ENCODE results near the gene RNF144A.

RNF144A gene

GRCh38 chr2:7070483-7070882 is 153.3 kb downstream of the RNF144A start:
- in situ Hi-C loops (cut with MboI; ENCODE audit: low sequenced_read_pairs): no loop called here

GRCh38 chr2:7071154-7071553 is 153.9 kb downstream of the RNF144A start:
- in situ Hi-C loops (cut with MboI; ENCODE audit: low sequenced_read_pairs): no loop called here

- in situ Hi-C loops (cut with MboI; ENCODE audit: low sequenced_read_pairs): no loop called here
Measured at GRCh38 chr2:7071916-7072556, 154.8 kb downstream of the RNF144A start.

GRCh38 chr2:7073901-7074300 is 156.7 kb downstream of the RNF144A start:
- in situ Hi-C loops (cut with MboI; ENCODE audit: low sequenced_read_pairs): no loop called here

GRCh38 chr2:7075834-7076233 is 158.6 kb downstream of the RNF144A start:
- in situ Hi-C loops (cut with MboI; ENCODE audit: low sequenced_read_pairs): no loop called here

- in situ Hi-C loops (cut with MboI; ENCODE audit: low sequenced_read_pairs): no loop called here
Measured at GRCh38 chr2:7077660-7078267, 160.6 kb downstream of the RNF144A start.

- in situ Hi-C loops (cut with MboI; ENCODE audit: low sequenced_read_pairs): no loop called here
Measured at GRCh38 chr2:7083580-7084509, 166.6 kb downstream of the RNF144A start.

GRCh38 chr2:7084601-7085000 is 167.4 kb downstream of the RNF144A start:
- in situ Hi-C loops (cut with MboI; ENCODE audit: low sequenced_read_pairs): no loop called here

GRCh38 chr2:7089284-7089683 is 172.1 kb downstream of the RNF144A start:
- in situ Hi-C loops (cut with MboI; ENCODE audit: low sequenced_read_pairs): no loop called here

- in situ Hi-C loops (cut with MboI; ENCODE audit: low sequenced_read_pairs): no loop called here
Measured at GRCh38 chr2:7089898-7090510, 172.8 kb downstream of the RNF144A start.

- in situ Hi-C loops (cut with MboI; ENCODE audit: low sequenced_read_pairs): no loop called here
Measured at GRCh38 chr2:7093376-7093775, 176.2 kb downstream of the RNF144A start.
